ENCODE measurements around the gene ADCY10. TPM values are rescaled to one million over a fixed set of nuclear protein-coding genes. Genes with fewer than 3 reads are reported as not detected.

ADCY10 gene
- total RNA-seq, 1 experiment from 2014 or later, result 0.46 TPM

GRCh38 chr1:167936930-167937708 is 23.2 kb upstream of the ADCY10 start, which contains the start of gene MPC2:
Gene MPC2, minus strand, starts transcription at chr1:167937072. Its CDS starts 1,231 bp downstream, at chr1:167935841.
- Histone ChIP-seq H3K9me3 (ENCODE audit: insufficient read depth, low read depth) (no peaks in the 10 kb centered on the region), H3K4me3 (peak within 1 kb of the TSS; percentile 82), H3K27me3 (ENCODE audit: insufficient read depth, low read depth) (no peaks in the 10 kb centered on the region), H3K4me1 (replicated peaks; ENCODE audit: insufficient read depth) (peaks cover 36% of the 10 kb centered on the region), H3K27ac (peak within 1 kb of the TSS; percentile 94), H2AFZ (peak within 1 kb of the TSS; percentile 90), H4K20me1 (ENCODE audit: insufficient read depth) (no peaks in the 10 kb centered on the region), H3K36me3 (ENCODE audit: low read depth) (0 out of 2 replicates have a peak, but pooled peaks cover 4% of the 10 kb centered on the region), H3F3A (ENCODE audit: insufficient read depth, low read depth) (peaks cover 13% of the 10 kb centered on the region; the same call in 1 of the 2 replicates), H3K79me2 (ENCODE audit: low read depth) (peaks cover 87% of the 10 kb centered on the region), H3K9me2 (ENCODE audit: insufficient read depth) (no peaks in the 10 kb centered on the region), H3K4me2 (peak within 1 kb of the TSS; percentile 91)
- intact Hi-C loops (cut with micrococcal nuclease; ENCODE audit: unreplicated experiment), result loop anchor here (1.0 to 10.0 kb wide), 5 partner anchors 117 to 712 kb away; partner anchors contain the start of genes MPZL1 and POU2F1
- no peak for TF ChIP-seq EZH2 (IDR thresholded peaks at IDR 0.05; ENCODE audit: low read depth)
- no peak for TF ChIP-seq CTCF (conservative IDR thresholded peaks at IDR 0.05)
- peak; percentile 57 to 60 for DNase-seq
- TSS peak; percentile 76 for BruUV-seq (replicated peaks)
- ChIA-PET POLR2A (ENCODE audit: unreplicated experiment) (interaction anchor here (0.5 to 0.7 kb wide), 5 partner anchors 115 to 1010 kb away, joined by 3 to 10 read pairs (median 5); partner anchors contain the start of genes CREG1 and POU2F1), CTCF (interaction anchor here (1.2 kb wide), 1 partner anchor 15 kb away, joined by 4 read pairs; no protein-coding TSS in a partner anchor)

- peak; percentile 93 to 97 for DNase-seq
- intact Hi-C loops (cut with micrococcal nuclease; ENCODE audit: unreplicated experiment), result loop anchor here (1.0 to 10.0 kb wide), 5 partner anchors 116 to 711 kb away; partner anchors contain the start of genes MPZL1 and POU2F1
- Histone ChIP-seq H3K27ac (peak within 1 kb of the TSS; percentile 94), H3K9me3 (ENCODE audit: insufficient read depth, low read depth) (no peaks in the 10 kb centered on the region), H3F3A (ENCODE audit: insufficient read depth, low read depth) (peaks cover 13% of the 10 kb centered on the region; the same call in 1 of the 2 replicates), H3K4me2 (peak within 1 kb of the TSS; percentile 91), H3K36me3 (ENCODE audit: low read depth) (no peaks in the 10 kb centered on the region), H2AFZ (peak within 1 kb of the TSS; percentile 90), H3K79me2 (ENCODE audit: low read depth) (peaks cover 82% of the 10 kb centered on the region), H3K4me1 (replicated peaks; ENCODE audit: insufficient read depth) (peaks cover 36% of the 10 kb centered on the region), H3K27me3 (ENCODE audit: insufficient read depth, low read depth) (no peaks in the 10 kb centered on the region), H4K20me1 (ENCODE audit: insufficient read depth) (no peaks in the 10 kb centered on the region), H3K9me2 (ENCODE audit: insufficient read depth) (no peaks in the 10 kb centered on the region), H3K4me3 (peak within 1 kb of the TSS; percentile 82)
- ChIA-PET CTCF (no interaction called here), POLR2A (ENCODE audit: unreplicated experiment) (interaction anchor here (0.6 to 1.0 kb wide), 5 partner anchors 116 to 1011 kb away, joined by 3 to 6 read pairs (median 5); partner anchors contain the start of gene POU2F1)
- no TSS peak for BruUV-seq (replicated peaks)
- TF ChIP-seq EZH2 (IDR thresholded peaks at IDR 0.05; ENCODE audit: low read depth), result no peak
- TF ChIP-seq CTCF (conservative IDR thresholded peaks at IDR 0.05), result no peak
These were observed 22.4 kb upstream of the ADCY10 start, which contains the start of gene DCAF6 for GRCh38 chr1:167936068-167936929. Gene DCAF6, plus strand, starts transcription at chr1:167936683. Its CDS starts 229 bp downstream, at chr1:167936912.
